GM23248 (cell line): Measurements from ENCODE around the gene TGM1.

Source experiments
- EZH2 ChIP-seq: fragments of 200-600 bp; sonication (generic); IDR thresholded peaks from 2 replicates; pipeline ENCODE4 v1.6.1; 2018; ENCODE audit warnings: antibody characterized with exemption, mild to moderate bottlenecking; ENCODE audit not compliant: insufficient read depth, poor library complexity, severe bottlenecking
- EZH2phosphoT487 ChIP-seq: fragments of 200-600 bp; sonication (generic); IDR thresholded peaks from 2 replicates; pipeline ENCODE4 v1.6.1; 2018; ENCODE audit warnings: antibody characterized with exemption, moderate library complexity, mild to moderate bottlenecking, low read depth; ENCODE audit not compliant: insufficient read depth

DNA sequence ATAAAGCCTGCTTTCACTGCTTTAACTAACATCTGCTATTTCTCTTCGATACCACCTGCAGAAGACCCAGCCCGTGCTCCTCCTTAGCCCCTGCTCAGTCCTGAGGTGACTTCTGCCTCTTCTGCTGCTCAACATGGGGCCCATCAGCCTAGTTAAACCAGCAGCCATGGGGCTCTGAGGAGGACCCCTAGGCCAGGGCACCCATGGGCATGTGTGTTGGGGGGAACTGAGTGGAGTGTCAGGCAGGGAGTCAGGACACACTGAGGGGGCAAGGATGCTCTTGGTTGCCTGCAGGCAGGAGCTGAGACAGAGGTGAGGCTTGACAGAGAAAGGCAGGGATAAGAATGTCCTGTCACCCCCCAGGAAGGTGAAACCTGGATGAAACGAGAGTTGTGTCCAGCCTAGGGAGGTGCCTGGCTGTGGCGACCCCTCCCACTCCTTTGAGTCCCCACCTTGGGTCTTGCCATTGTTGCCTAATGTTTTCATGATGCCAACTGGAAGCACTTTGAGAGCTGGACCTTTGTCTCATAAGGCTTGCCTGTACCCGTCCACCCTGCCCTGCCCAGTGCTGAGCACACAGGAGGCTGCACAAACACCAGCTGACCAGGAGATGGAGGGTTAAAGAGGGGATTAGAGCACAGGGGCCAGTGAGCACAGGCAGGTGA, 21.0 kb upstream of the TGM1 start:
- TF ChIP-seq EZH2 (no peak), EZH2phosphoT487 (no peak)
